Prostate gland (tissue), 2 donors: ENCODE results near the gene CACNA2D1.

Experiments used
- CTCF ChIP-seq, 4 experiments: fragments of 200-600 bp in 2 of 4; fragments of 450-650 bp in 2 of 4; sonication (generic) in 2 of 4; IDR thresholded peaks; 1 replicate in 3 of 4; 2 replicates in 1 of 4; pipeline ENCODE4 v1.5.1; 2016 to 2019; ENCODE audit warnings: antibody characterized with exemption in 4 of 4, mild to moderate bottlenecking in 2 of 4, moderate library complexity in 2 of 4
- POLR2A ChIP-seq: fragments of 450-650 bp; IDR thresholded peaks from one replicate; pipeline ENCODE4 v1.6.1; 2016; ENCODE audit warnings: antibody characterized with exemption, mild to moderate bottlenecking
- POLR2AphosphoS5 ChIP-seq: sonication (generic); formaldehyde crosslinking; IDR thresholded peaks from one replicate; pipeline ENCODE4 v1.6.1; 2017; ENCODE audit warnings: antibody characterized with exemption

- TF ChIP-seq POLR2AphosphoS5, result no peak
- no peak for TF ChIP-seq POLR2A
- no peak for TF ChIP-seq CTCF (IDR thresholded peaks at IDR 0.05)
These were observed 317.0 kb downstream of the CACNA2D1 start for GRCh38 chr7:82126576-82126975.
